Neuronal stem cell (in vitro differentiated cells): ENCODE measurements around the gene ZNF627. TPM values are rescaled to one million over a fixed set of nuclear protein-coding genes. Genes with fewer than 3 reads are reported as not detected.

Experiments
- DNase-seq: peaks from one replicate; pipeline ENCODE4 v3.0.0-alpha.2; 2013; ENCODE audit warnings: low spot score
- H2AFZ ChIP-seq: one replicate; pipeline ENCODE4 v1.6.1; 2013; ENCODE audit warnings: mild to moderate bottlenecking, low read length, inconsistent platforms
- H2AK5ac ChIP-seq: 2 replicates; pipeline ENCODE4 v1.6.1; 2013; ENCODE audit warnings: low read depth, mild to moderate bottlenecking, inconsistent platforms, low read length, moderate library complexity, mixed read lengths
- H2BK120ac ChIP-seq: 2 replicates; pipeline ENCODE4 v1.6.1; 2013; ENCODE audit warnings: low read depth, mild to moderate bottlenecking, inconsistent platforms, low read length, moderate library complexity, mixed read lengths
- H2BK12ac ChIP-seq: one replicate; pipeline ENCODE4 v1.6.1; 2013; ENCODE audit warnings: low read length, inconsistent platforms
- H2BK15ac ChIP-seq: 2 replicates; pipeline ENCODE4 v1.6.1; 2013; ENCODE audit warnings: mild to moderate bottlenecking, low read length, inconsistent platforms, mixed read lengths
- H2BK5ac ChIP-seq: one replicate; pipeline ENCODE4 v1.6.1; 2013; ENCODE audit warnings: inconsistent platforms, mild to moderate bottlenecking, low read length, moderate library complexity
- H3K14ac ChIP-seq: one replicate; pipeline ENCODE4 v1.6.1; 2013; ENCODE audit warnings: low read length, inconsistent platforms
- H3K18ac ChIP-seq: 2 replicates; pipeline ENCODE4 v1.6.1; 2013; ENCODE audit warnings: low read length, inconsistent platforms
- H3K23ac ChIP-seq: 2 replicates; pipeline ENCODE4 v1.6.1; 2013; ENCODE audit warnings: low read depth, mild to moderate bottlenecking, mixed read lengths, low read length, inconsistent platforms; ENCODE audit not compliant: poor library complexity
- H3K27ac ChIP-seq: replicated peaks from 3 replicates; pipeline ENCODE4 v1.5.1; 2013; ENCODE audit warnings: low read length, inconsistent platforms
- H3K27me3 ChIP-seq, 3 experiments: 2 replicates each; pipeline ENCODE4 v1.6.1; 2013; ENCODE audit warnings: low read length in 3 of 3, mild to moderate bottlenecking in 2 of 3, inconsistent platforms in 1 of 3, low read depth in 1 of 3, mixed read lengths in 1 of 3, moderate library complexity in 1 of 3; ENCODE audit not compliant: control insufficient read depth in 3 of 3, insufficient read depth in 3 of 3
- H3K36me3 ChIP-seq, 2 donors: replicated peaks in 1 of 2; 2 replicates each; pipeline ENCODE4 v1.6.1; 2013; ENCODE audit warnings: low read length in 2 of 2; ENCODE audit not compliant: control insufficient read depth in 2 of 2, insufficient read depth in 2 of 2
- H3K4ac ChIP-seq: 2 replicates; pipeline ENCODE4 v1.6.1; 2013; ENCODE audit warnings: inconsistent platforms, mild to moderate bottlenecking, low read length, moderate library complexity
- H3K4me1 ChIP-seq, 2 donors: 1 replicate in 1 of 2; 2 replicates in 1 of 2; pipeline ENCODE4 v1.6.1; 2013; ENCODE audit warnings: low read length in 2 of 2, low read depth in 1 of 2; ENCODE audit not compliant: control insufficient read depth in 2 of 2, insufficient read depth in 1 of 2
- H3K4me2 ChIP-seq: one replicate; pipeline ENCODE4 v1.6.1; 2013; ENCODE audit warnings: mild to moderate bottlenecking, low read length, inconsistent platforms; ENCODE audit not compliant: insufficient read depth, poor library complexity, severe bottlenecking
- H3K4me3 ChIP-seq, 2 donors: 2 replicates each; pipeline ENCODE4 v1.5.1; 2013; ENCODE audit warnings: low read length in 2 of 2, mild to moderate bottlenecking in 2 of 2, inconsistent platforms in 1 of 2, moderate library complexity in 1 of 2
- H3K79me1 ChIP-seq: one replicate; pipeline ENCODE4 v1.6.1; 2013; ENCODE audit warnings: low read depth, mild to moderate bottlenecking, inconsistent platforms, low read length, moderate library complexity
- H3K9ac ChIP-seq: one replicate; pipeline ENCODE4 v1.6.1; 2013; ENCODE audit warnings: mild to moderate bottlenecking, low read depth, low read length, inconsistent platforms; ENCODE audit not compliant: poor library complexity
- H3K9me3 ChIP-seq, 2 donors: replicated peaks in 1 of 2; 2 replicates each; pipeline versions ENCODE3 to v1.6.1; 2013; ENCODE audit warnings: low read length in 2 of 2, mild to moderate bottlenecking in 2 of 2, inconsistent platforms in 1 of 2, low read depth in 1 of 2, mixed read lengths in 1 of 2, moderate library complexity in 1 of 2; ENCODE audit not compliant: control insufficient read depth in 2 of 2, insufficient read depth in 1 of 2
- H4K8ac ChIP-seq: one replicate; pipeline ENCODE4 v1.6.1; 2013; ENCODE audit warnings: low read depth, mild to moderate bottlenecking, inconsistent platforms, low read length, moderate library complexity
- H4K91ac ChIP-seq: one replicate; pipeline ENCODE4 v1.6.1; 2013; ENCODE audit warnings: low read length, low read depth, mild to moderate bottlenecking, inconsistent platforms; ENCODE audit not compliant: poor library complexity
- WGBS, 2 donors: extraction: QIAGEN DNeasy Blood & Tissue Kit; methylation state at CpG; one replicate each; pipeline ENCODE4 v1.1.7; 2013; ENCODE audit warnings: missing lambda C conversion rate in 2 of 2, mixed read lengths in 1 of 2; ENCODE audit not compliant: insufficient read length in 2 of 2, insufficient replicate concordance in 1 of 2; ENCODE audit errors: extremely low coverage in 2 of 2; 5-methylcytosine and 5-hydroxymethylcytosine counted together
- polyA plus RNA-seq, 2 experiments: library from polyadenylated mRNA; stranded (reverse); fragments of 200-250 nt; gene quantifications; one replicate each; pipeline ENCODE4 v1.2.3, GENCODE V29; 2013

The ZNF627 gene
- polyA plus RNA-seq (2013, experiment 1 of 2), result 11.6 TPM
- 11.4 TPM for polyA plus RNA-seq (2013, experiment 2 of 2)

GRCh38 chr19:11597202-11598102, at the start of gene ZNF627:
TSS of gene ZNF627 (plus strand) at chr19:11597483. CDS start at chr19:11597628, 145 bp downstream.
- Histone ChIP-seq H3K4me2 (peak within 1 kb of the TSS; percentile 71), H3K4me1 (no peaks in the 10 kb centered on the region), H4K91ac (peak within 1 kb of the TSS; percentile 100), H3K4ac (no peak within 1 kb of the TSS), H2AFZ (peak within 1 kb of the TSS; percentile 92), H4K8ac (peak within 1 kb of the TSS; percentile 93), H3K79me1 (peaks cover 7% of the 10 kb centered on the region), H2BK12ac (no peak within 1 kb of the TSS), H3K23ac (peak within 1 kb of the TSS; percentile 99), H3K4me3 (peak within 1 kb of the TSS; percentile 93 to 95), H3K36me3 (peaks cover 2 to 39% of the 10 kb centered on the region in 2 donors), H3K18ac (peak within 1 kb of the TSS; percentile 100), H2AK5ac (peak within 1 kb of the TSS; percentile 94), H3K14ac (peak within 1 kb of the TSS; percentile 95), H3K27me3 (no peaks in the 10 kb centered on the region), H3K27ac (peak within 1 kb of the TSS; percentile 86), H3K9ac (peak within 1 kb of the TSS; percentile 99), H2BK120ac (peak within 1 kb of the TSS; percentile 96), H2BK5ac (peak within 1 kb of the TSS; percentile 99), H3K9me3 (peaks cover 5 to 49% of the 10 kb centered on the region in 2 donors), H2BK15ac (peak within 1 kb of the TSS; percentile 86)
- no CpG with 5 or more reads among the region's 67 CpGs for WGBS, 2 donors
- DNase-seq, result peak; percentile 97

DNA sequence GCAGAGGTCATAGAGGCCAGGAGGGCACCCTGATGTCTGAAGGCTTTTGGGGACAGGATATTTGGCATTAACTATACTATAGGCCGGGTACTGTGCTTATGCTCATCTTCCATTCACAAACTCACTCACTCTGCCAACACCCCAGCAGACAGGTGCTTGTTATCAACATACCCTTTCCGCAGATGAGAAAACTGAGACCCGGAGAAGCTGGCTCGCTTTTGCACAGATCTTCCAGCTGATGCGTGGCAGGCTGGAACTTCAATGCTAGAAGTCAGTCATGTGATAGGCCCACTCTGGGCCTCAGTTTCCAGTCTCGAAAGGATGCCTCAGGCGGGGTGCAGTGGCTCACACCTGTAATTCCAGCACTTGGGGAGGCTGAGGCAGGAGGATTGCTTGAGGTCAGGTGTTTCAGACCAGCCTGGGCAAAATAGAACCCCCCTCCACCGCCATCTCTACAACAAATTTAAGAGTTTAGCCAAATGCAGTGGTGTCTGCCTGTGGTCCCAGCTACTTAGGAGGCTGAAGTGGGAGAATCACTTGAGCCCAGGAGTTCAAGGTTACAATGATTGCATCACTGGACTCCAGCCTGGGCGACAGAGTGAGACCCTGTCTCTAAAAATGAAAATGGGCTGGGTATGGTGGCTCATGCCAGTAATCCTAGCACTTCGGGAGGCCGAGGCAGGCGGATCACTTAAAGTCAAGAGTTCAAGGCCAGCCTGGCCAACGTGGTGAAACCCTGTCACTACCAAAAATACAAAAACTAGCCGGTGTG, 49.2 kb upstream of the ZNF627 start:
- no peak for DNase-seq
- Histone ChIP-seq H2BK12ac (no peak overlapping the region), H2AK5ac (no peak overlapping the region), H3K36me3 (peaks cover 11 to 17% of the 10 kb centered on the region in 2 donors), H3K4ac (no peak overlapping the region), H3K4me3 (no peak overlapping the region), H3K23ac (no peak overlapping the region), H3K4me2 (peak overlapping the region; percentile 2), H3K4me1 (no peaks in the 10 kb centered on the region), H2BK5ac (no peak overlapping the region), H3K27ac (no peak overlapping the region), H2BK120ac (no peak overlapping the region), H3K9ac (no peak overlapping the region), H4K91ac (no peak overlapping the region), H2AFZ (no peak overlapping the region), H2BK15ac (no peak overlapping the region), H3K27me3 (no peaks in the 10 kb centered on the region), H4K8ac (no peak overlapping the region), H3K14ac (peak overlapping the region; percentile 8), H3K79me1 (peaks cover under 1% of the 10 kb centered on the region), H3K9me3 (peaks cover 0 to 2% of the 10 kb centered on the region in 2 donors), H3K18ac (no peak overlapping the region)
- no CpG with 5 or more reads among the region's 14 CpGs for WGBS, 2 donors

DNA sequence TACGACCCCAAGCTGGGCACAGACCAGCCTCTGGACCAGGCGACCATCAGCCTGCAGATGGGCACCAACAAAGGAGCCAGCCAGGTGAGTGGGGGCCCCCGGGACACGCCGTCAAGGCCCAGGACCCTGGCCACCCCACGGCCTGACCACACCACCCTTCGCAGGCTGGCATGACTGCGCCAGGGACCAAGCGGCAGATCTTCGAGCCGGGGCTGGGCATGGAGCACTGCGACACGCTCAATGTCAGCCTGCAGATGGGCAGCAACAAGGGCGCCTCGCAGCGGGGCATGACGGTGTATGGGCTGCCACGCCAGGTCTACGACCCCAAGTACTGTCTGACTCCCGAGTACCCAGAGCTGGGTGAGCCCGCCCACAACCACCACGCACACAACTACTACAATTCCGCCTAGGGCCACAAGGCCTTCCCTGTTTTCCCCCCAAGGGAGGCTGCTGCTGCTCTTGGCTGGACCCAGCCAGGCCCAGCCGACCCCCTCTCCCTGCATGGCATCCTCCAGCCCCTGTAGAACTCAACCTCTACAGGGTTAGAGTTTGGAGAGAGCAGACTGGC, 47.8 kb upstream of the ZNF627 start:
- Histone ChIP-seq H2AK5ac (no peak overlapping the region), H2BK12ac (no peak overlapping the region)
- no CpG with 5 or more reads among the region's 24 CpGs for WGBS, 2 donors

More for the DNA sequence above, 47.8 kb upstream of the ZNF627 start:
- no peak overlapping the region for H3K4ac ChIP-seq
- DNase-seq, result no peak
- no peak overlapping the region for H4K8ac ChIP-seq
- H4K91ac ChIP-seq, result no peak overlapping the region
- H3K4me1 ChIP-seq, result no peaks in the 10 kb centered on the region
- no peak overlapping the region for H2BK5ac ChIP-seq
- peak overlapping the region; percentile 21 for H2BK15ac ChIP-seq
- peak overlapping the region in 1 of 2 donors; percentile 44 for H3K4me3 ChIP-seq
- no peak overlapping the region for H2AFZ ChIP-seq
- H3K9ac ChIP-seq, result peak overlapping the region; percentile 4
- peaks cover 19 to 30% of the 10 kb centered on the region in 2 donors for H3K36me3 ChIP-seq
- peak overlapping the region; percentile 41 for H3K18ac ChIP-seq
- peaks cover 3% of the 10 kb centered on the region for H3K79me1 ChIP-seq
- H3K9me3 ChIP-seq, result peaks cover 0 to 2% of the 10 kb centered on the region in 2 donors
- H3K14ac ChIP-seq, result no peak overlapping the region
- no peak overlapping the region for H3K23ac ChIP-seq
- H3K27me3 ChIP-seq, result no peaks in the 10 kb centered on the region
- no peak overlapping the region for H3K27ac ChIP-seq
- no peak overlapping the region for H3K4me2 ChIP-seq
- no peak overlapping the region for H2BK120ac ChIP-seq
